GM12801 (cell line): ENCODE measurements around the gene PEX26.

Source experiments
- TF ChIP-seq, protein P1 (sequence below): IDR thresholded peaks from one replicate; pipeline ENCODE4 v1.5.1; 2011; ENCODE audit warnings: control low read depth; ENCODE audit not compliant: insufficient read length; ENCODE audit errors: extremely low read depth

Gene PEX26

DNA sequence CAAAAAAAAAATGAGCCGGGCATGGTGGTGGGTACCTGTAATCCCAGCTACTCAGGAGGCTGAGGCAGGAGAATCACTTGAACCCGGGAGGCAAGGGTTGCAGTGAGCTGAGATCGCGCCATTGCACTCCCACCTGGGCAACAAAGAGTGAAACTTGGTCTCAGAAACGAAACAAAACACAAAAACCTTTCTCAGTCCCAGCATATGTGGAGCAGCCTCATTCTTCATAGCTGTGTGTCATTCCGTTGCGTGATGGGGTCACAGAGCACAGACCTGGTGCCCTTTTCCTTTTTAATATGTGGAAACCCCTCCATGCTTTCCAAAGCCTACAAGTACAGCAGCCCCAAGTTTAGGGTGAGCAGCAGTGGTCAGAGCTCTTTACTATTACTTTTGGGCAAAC, 13.7 kb downstream of the PEX26 start:
- TF ChIP-seq, protein P1, sequence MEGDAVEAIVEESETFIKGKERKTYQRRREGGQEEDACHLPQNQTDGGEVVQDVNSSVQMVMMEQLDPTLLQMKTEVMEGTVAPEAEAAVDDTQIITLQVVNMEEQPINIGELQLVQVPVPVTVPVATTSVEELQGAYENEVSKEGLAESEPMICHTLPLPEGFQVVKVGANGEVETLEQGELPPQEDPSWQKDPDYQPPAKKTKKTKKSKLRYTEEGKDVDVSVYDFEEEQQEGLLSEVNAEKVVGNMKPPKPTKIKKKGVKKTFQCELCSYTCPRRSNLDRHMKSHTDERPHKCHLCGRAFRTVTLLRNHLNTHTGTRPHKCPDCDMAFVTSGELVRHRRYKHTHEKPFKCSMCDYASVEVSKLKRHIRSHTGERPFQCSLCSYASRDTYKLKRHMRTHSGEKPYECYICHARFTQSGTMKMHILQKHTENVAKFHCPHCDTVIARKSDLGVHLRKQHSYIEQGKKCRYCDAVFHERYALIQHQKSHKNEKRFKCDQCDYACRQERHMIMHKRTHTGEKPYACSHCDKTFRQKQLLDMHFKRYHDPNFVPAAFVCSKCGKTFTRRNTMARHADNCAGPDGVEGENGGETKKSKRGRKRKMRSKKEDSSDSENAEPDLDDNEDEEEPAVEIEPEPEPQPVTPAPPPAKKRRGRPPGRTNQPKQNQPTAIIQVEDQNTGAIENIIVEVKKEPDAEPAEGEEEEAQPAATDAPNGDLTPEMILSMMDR: no peak

DNA sequence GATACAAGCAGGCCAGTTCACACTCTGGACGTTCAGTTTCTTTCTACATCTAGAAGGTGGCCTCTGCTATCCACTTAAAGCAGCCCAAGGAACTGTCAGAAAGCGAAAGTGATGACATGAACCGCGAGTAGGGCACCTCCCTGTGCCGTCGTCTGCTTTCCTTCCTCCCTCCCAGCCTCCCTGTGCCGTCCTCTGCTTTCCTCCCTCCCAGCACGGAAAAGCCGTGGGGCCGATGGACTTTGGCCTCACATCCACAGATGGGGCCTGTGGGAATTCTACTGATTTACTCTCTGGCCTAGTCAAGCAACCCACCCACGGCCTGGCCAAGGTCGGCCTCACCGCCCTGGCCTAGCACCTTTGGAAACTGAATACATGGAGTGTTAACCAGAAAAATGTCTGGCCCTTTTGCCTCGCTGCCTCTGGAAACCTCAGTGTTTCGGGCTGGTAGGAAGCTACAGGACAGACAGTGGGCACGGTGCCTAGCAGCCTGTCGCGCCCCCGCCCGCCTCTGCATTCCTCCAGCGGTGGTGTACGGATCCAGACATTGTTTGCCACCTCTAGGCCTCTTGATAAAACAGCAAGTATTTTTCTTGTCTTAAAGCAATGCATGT, 14.2 kb downstream of the PEX26 start:
- TF ChIP-seq, protein P1: no peak

DNA sequence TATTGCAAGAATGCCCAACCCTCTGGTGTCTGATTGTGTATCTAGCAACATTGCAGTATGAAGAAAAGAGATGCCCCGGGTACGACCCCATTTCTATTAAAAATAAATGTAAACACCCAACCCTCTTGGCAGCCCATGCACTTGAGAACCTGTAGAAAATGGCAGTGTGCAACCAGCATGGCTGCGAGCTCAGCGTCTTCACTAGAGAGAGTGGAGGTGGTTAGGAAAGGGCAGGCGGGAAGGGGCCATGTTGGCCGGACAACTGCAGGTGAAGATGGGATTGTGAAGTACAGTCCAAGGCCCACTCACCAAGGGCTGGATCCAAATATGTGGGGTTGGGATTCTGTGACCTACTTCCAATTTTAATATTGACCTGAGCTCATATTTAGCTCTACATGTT, 15.9 kb downstream of the PEX26 start:
- TF ChIP-seq, protein P1: no peak

DNA sequence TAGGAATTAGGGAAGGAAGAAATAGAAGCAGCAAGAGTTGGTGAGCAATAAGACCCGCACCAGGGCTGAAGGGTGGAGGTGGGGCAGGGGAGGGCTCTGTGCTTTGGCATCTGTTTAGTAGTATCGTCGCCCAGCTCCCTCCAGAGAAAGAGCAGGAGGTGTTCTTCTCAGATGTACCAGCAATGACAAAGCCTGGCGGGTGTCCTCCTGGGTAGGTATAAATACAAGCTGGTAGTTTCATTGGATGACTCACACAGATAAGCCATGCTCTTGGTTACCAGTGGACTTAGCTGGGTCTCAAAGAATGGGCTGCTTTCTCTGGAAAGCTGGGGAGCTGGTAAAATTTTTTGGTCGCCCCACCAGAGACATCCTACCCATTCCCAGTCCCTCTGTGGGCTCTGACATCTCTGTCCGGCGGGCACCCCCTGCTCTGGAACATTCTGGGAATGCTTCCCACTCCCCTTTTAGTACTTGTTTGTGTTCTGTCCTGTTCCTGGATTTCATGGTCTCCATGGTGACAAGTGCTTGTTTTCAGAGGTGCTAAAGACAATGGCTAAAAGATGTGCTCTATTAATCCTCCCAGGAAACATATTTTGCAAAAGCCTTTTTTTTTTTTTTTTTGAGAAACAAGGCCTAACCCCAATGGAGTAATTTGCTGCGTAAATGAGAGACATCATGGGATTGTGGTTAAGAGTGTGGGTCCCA, 17.5 kb downstream of the PEX26 start:
- TF ChIP-seq, protein P1: no peak

DNA sequence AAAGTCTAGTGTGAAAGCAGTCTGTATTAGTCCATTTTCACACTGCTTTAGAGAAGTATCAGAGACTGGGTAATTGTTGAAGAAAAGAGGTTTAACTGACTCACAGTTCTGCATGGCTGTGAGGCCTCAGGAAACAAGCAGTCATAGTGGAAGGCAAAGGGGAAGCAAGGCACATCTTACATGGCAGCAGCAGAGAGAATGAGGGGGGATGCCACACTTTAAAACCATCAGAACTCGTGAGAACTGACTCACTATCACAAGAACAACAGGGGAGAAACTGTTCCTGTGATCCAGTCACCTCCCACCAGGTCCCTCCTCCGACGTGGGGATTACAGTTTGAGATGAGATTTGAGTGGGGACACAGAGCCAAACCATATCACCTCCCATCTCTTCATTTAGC, 19.0 kb downstream of the PEX26 start:
- TF ChIP-seq, protein P1: no peak

DNA sequence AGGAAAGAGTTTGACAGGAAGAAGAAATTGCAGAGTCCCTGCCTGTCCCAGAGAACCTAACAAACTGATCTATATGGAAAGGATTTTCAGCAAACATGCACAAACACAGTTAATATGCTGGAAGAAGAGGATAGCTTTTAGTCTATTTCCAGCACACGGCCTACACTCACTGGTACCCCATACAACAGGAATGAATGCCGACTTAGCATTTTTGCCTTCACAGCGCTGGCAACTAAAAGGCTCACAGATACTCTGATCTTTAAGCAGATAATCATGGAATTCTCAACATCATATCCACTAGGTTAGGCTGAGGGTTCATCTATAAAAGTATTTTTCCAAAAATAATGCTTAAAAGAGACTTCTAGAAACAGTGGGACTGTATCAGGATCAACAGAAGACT, 23.0 kb downstream of the PEX26 start:
- TF ChIP-seq, protein P1: no peak

DNA sequence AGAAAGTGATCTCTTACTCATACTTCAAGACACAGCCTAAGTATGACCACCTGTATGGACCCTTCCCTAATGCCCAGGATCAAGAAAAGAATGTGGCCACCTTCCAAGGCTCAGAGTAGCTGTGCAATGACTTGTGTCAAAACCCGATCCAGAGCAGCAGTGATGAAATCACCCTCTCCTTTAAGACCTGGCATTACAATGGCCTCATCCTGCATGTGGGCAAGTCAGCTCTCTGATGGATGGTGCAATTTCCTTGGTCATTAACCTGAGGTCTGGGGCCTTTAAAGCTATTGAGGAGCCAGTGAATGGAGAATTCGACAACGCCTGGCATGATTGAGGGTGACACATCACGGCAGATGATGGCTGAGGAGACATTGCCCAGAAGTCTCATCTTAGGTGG, 23.7 kb downstream of the PEX26 start:
- TF ChIP-seq, protein P1: no peak
